Fibroblast of lung (primary cell): ENCODE results near the gene PAK1IP1.

ENCODE experiments used
- CTCF ChIP-seq, 2 donors: IDR thresholded peaks in 1 of 2; conservative IDR thresholded peaks in 1 of 2; 1 replicate in 1 of 2; 2 replicates in 1 of 2; pipeline ENCODE4 v1.5.1; 2011 to 2012; ENCODE audit warnings: low read length in 2 of 2, control low read depth in 1 of 2, inconsistent platforms in 1 of 2, low read depth in 1 of 2, mild to moderate bottlenecking in 1 of 2
- EZH2 ChIP-seq: IDR thresholded peaks from 2 replicates; pipeline ENCODE4 v1.5.1; 2012; ENCODE audit warnings: low read length, control low read depth, mild to moderate bottlenecking; ENCODE audit errors: missing control alignments

DNA sequence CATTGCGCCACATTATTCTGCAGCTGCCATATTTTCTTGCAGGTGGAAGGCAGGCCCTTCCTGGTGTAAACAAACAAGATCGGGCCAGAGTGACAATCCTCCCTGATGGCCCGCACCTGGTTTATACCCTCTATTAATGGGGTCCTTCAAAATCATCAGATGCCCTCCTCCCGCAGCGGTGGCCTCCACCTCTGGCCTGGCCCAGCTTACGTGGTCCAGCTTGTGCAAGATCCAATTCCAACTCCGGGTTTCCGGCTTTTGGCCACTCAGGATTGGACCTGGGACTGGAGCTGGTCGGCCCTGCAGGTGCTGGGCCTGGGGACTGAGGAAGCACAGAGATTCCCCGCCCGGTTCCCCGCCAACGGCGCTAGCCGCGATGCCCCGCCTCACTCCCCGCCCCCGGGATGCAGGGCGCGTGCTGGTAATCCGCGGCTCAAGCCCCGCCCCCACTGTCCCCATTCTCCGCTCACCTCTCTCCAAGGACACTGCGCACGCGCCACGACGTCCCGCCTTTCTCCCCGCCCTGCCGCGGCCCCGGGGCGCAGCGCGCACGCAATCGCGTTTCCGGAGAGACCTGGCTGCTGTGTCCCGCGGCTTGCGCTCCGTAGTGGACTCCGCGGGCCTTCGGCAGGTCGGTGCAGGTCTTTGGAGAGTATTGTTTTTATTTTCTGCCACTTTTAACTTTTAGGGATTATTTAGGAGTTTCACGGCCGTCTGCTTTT, 52.6 kb downstream of the PAK1IP1 start, which contains the start of gene TMEM14B:
- TF ChIP-seq CTCF (conservative IDR thresholded peaks at IDR 0.05 in 1 of 2, IDR thresholded peaks at IDR 0.05 in 1 of 2; ENCODE audit: low read depth in 1 of 2, low read length in 2 of 2) (no peak), EZH2 (no peak)
